Activated T-cell treated with anti-CD3 and anti-CD28 coated beads, Interleukin-2, amount 50 U/mL, for 4 hours (primary cell): Measurements from ENCODE around the gene DLGAP1. TPM values are rescaled to one million over a fixed set of nuclear protein-coding genes. Genes with fewer than 3 reads are reported as not detected.
A peak's percentile ranks its signal among the peaks of the same experiment; 100 is the strongest.
"Not testable (repeated sequence)": the region's sequence is repeated elsewhere in the genome, so short reads cannot be mapped to it uniquely, and the experiment has no call there.

Experiments
- ATAC-seq, 2 donors: fragments of 200-7000 bp; cut with Tn5 transposase; one replicate each; pipeline ENCODE4 v1.10.0; 2021
- DNase-seq: peaks from one replicate; pipeline ENCODE4 v3.0.0-alpha.2; 2020
- H3K27me3 Mint-ChIP-seq: one replicate; pipeline ENCODE4 v1.8.0; 2021; ENCODE audit warnings: low read depth, mixed read lengths
- H3K36me3 Mint-ChIP-seq: one replicate; pipeline ENCODE4 v1.8.0; 2022; ENCODE audit warnings: mixed read lengths; ENCODE audit not compliant: insufficient read depth
- H3K4me1 Mint-ChIP-seq: one replicate; pipeline ENCODE4 v1.8.0; 2021; ENCODE audit warnings: low read depth, mixed read lengths
- H3K4me3 Mint-ChIP-seq: one replicate; pipeline ENCODE4 v1.8.0; 2021; ENCODE audit warnings: mild to moderate bottlenecking, moderate library complexity, mixed read lengths
- H3K9me3 Mint-ChIP-seq: one replicate; pipeline ENCODE4 v1.8.0; 2021; ENCODE audit warnings: mixed read lengths
- total RNA-seq, 3 donors: library from RNA; stranded (reverse); gene quantifications; one replicate each; pipeline ENCODE4 v1.2.1, GENCODE V29; 2021

DLGAP1 gene
- under 1 TPM in 1 of 3 donors, not detected in 2; 0.16 TPM for total RNA-seq

GRCh38 chr18:4455113-4455811 lies at the start of gene DLGAP1:
DLGAP1 (minus strand) TSS chr18:4455307.
- Mint-ChIP-seq H3K9me3 (peaks cover 9% of the 10 kb centered on the region), H3K27me3 (peaks cover 30% of the 10 kb centered on the region), H3K4me1 (peaks cover 3% of the 10 kb centered on the region), H3K4me3 (no peak within 1 kb of the TSS), H3K36me3 (no peaks in the 10 kb centered on the region)
- DNase-seq (no peak), ATAC-seq (peak; percentile 14 to 55)

GRCh38 chr18:4494703-4495284 lies 39.7 kb upstream of the DLGAP1 start:
- not testable (repeated sequence) for DNase-seq

GRCh38 chr18:4468511-4468910 lies 13.4 kb upstream of the DLGAP1 start:
- DNase-seq (no peak), ATAC-seq (no peak)
- Mint-ChIP-seq H3K4me1 (no peaks in the 10 kb centered on the region), H3K9me3 (no peaks in the 10 kb centered on the region), H3K36me3 (no peaks in the 10 kb centered on the region), H3K4me3 (no peak overlapping the region), H3K27me3 (no peaks in the 10 kb centered on the region)

More at GRCh38 chr18:4494703-4495284, 39.7 kb upstream of the DLGAP1 start:
- not testable (repeated sequence) for ATAC-seq, H3K36me3 Mint-ChIP-seq, H3K4me3 Mint-ChIP-seq, H3K27me3 Mint-ChIP-seq, H3K4me1 Mint-ChIP-seq
- H3K9me3 Mint-ChIP-seq = peaks cover 14% of the 10 kb centered on the region

GRCh38 chr18:4454537-4455112 lies 482 bp downstream of the DLGAP1 start:
- Mint-ChIP-seq H3K4me1 (peaks cover 3% of the 10 kb centered on the region), H3K36me3 (no peaks in the 10 kb centered on the region), H3K9me3 (peaks cover 11% of the 10 kb centered on the region), H3K27me3 (peaks cover 31% of the 10 kb centered on the region), H3K4me3 (no peak overlapping the region)
- ATAC-seq (peak in 1 of 2 donors; percentile 10), DNase-seq (no peak)

GRCh38 chr18:4453874-4454536 lies 1.1 kb downstream of the DLGAP1 start:
- H3K9me3 Mint-ChIP-seq = peaks cover 11% of the 10 kb centered on the region
- no peak for ATAC-seq
- peaks cover 31% of the 10 kb centered on the region for H3K27me3 Mint-ChIP-seq
- H3K36me3 Mint-ChIP-seq = no peaks in the 10 kb centered on the region
- H3K4me1 Mint-ChIP-seq = peaks cover 3% of the 10 kb centered on the region
- H3K4me3 Mint-ChIP-seq = no peak overlapping the region
- no peak for DNase-seq

- Mint-ChIP-seq H3K9me3 (peaks cover 7% of the 10 kb centered on the region), H3K4me1 (peaks cover 3% of the 10 kb centered on the region), H3K27me3 (peaks cover 31% of the 10 kb centered on the region), H3K4me3 (no peak overlapping the region), H3K36me3 (no peaks in the 10 kb centered on the region)
- no peak for DNase-seq
- no peak for ATAC-seq
Measured at GRCh38 chr18:4453567-4453873, 1.6 kb downstream of the DLGAP1 start.

GRCh38 chr18:4450065-4450658 lies 4.9 kb downstream of the DLGAP1 start:
- Mint-ChIP-seq H3K9me3 (peaks cover 7% of the 10 kb centered on the region), H3K36me3 (no peaks in the 10 kb centered on the region)
- ATAC-seq = no peak

GRCh38 chr18:4445902-4446301 lies 9.2 kb downstream of the DLGAP1 start:
- Mint-ChIP-seq H3K4me1 (no peaks in the 10 kb centered on the region), H3K9me3 (peaks cover 11% of the 10 kb centered on the region), H3K4me3 (no peak overlapping the region), H3K27me3 (peaks cover 5% of the 10 kb centered on the region), H3K36me3 (no peaks in the 10 kb centered on the region)
- ATAC-seq (no peak), DNase-seq (no peak)

More at GRCh38 chr18:4450065-4450658, 4.9 kb downstream of the DLGAP1 start:
- peaks cover 22% of the 10 kb centered on the region for H3K27me3 Mint-ChIP-seq
- DNase-seq = no peak
- H3K4me1 Mint-ChIP-seq = no peaks in the 10 kb centered on the region
- no peak overlapping the region for H3K4me3 Mint-ChIP-seq

GRCh38 chr18:4444306-4444705 lies 10.8 kb downstream of the DLGAP1 start:
- DNase-seq (no peak), ATAC-seq (no peak)
- no peak overlapping the region for H3K4me3 Mint-ChIP-seq
- H3K27me3 Mint-ChIP-seq = no peaks in the 10 kb centered on the region
- H3K4me1 Mint-ChIP-seq = no peaks in the 10 kb centered on the region
- no peaks in the 10 kb centered on the region for H3K36me3 Mint-ChIP-seq
- peaks cover 4% of the 10 kb centered on the region for H3K9me3 Mint-ChIP-seq

- Mint-ChIP-seq H3K9me3 (peaks cover 4% of the 10 kb centered on the region), H3K4me1 (no peaks in the 10 kb centered on the region), H3K4me3 (no peak overlapping the region), H3K36me3 (no peaks in the 10 kb centered on the region), H3K27me3 (no peaks in the 10 kb centered on the region)
- ATAC-seq (no peak), DNase-seq (no peak)
Measured at GRCh38 chr18:4441098-4441497, 14.0 kb downstream of the DLGAP1 start.

- Mint-ChIP-seq H3K4me1 (no peaks in the 10 kb centered on the region), H3K9me3 (no peaks in the 10 kb centered on the region), H3K36me3 (no peaks in the 10 kb centered on the region), H3K27me3 (no peaks in the 10 kb centered on the region), H3K4me3 (no peak overlapping the region)
- DNase-seq = no peak
- no peak for ATAC-seq
Measured at GRCh38 chr18:4438938-4439337, 16.2 kb downstream of the DLGAP1 start.

- H3K4me1 Mint-ChIP-seq = no peaks in the 10 kb centered on the region
- no peaks in the 10 kb centered on the region for H3K27me3 Mint-ChIP-seq
- peaks cover 6% of the 10 kb centered on the region for H3K9me3 Mint-ChIP-seq
- ATAC-seq = no peak
- no peak for DNase-seq
- no peak overlapping the region for H3K4me3 Mint-ChIP-seq
- no peaks in the 10 kb centered on the region for H3K36me3 Mint-ChIP-seq
Measured at GRCh38 chr18:4433717-4434116, 21.4 kb downstream of the DLGAP1 start.

GRCh38 chr18:4430836-4431235 lies 24.3 kb downstream of the DLGAP1 start:
- ATAC-seq = no peak
- no peak for DNase-seq
- H3K9me3 Mint-ChIP-seq = peaks cover 12% of the 10 kb centered on the region
- no peak overlapping the region for H3K4me3 Mint-ChIP-seq
- H3K36me3 Mint-ChIP-seq = no peaks in the 10 kb centered on the region
- H3K4me1 Mint-ChIP-seq = no peaks in the 10 kb centered on the region
- H3K27me3 Mint-ChIP-seq = no peaks in the 10 kb centered on the region

- ATAC-seq (no peak), DNase-seq (no peak)
- Mint-ChIP-seq H3K4me3 (no peak overlapping the region), H3K27me3 (no peaks in the 10 kb centered on the region), H3K4me1 (no peaks in the 10 kb centered on the region), H3K9me3 (peaks cover 24% of the 10 kb centered on the region), H3K36me3 (no peaks in the 10 kb centered on the region)
Measured at GRCh38 chr18:4417714-4418113, 37.4 kb downstream of the DLGAP1 start.
